Mucosa of gallbladder (tissue), 1 donor: ENCODE data around the gene CFC1. TPM values are rescaled to one million over a fixed set of nuclear protein-coding genes. Genes with fewer than 3 reads are reported as not detected.
"Not testable (repeated sequence)": the region's sequence is repeated elsewhere in the genome, so short reads cannot be mapped to it uniquely, and the experiment has no call there.

Source experiments
- DNase-seq: peaks from one replicate; pipeline ENCODE4 v3.0.0-alpha.2; 2020; ENCODE audit warnings: low spot score
- total RNA-seq: library from RNA; stranded (reverse); gene quantifications from one replicate; pipeline ENCODE4 v1.2.1, GENCODE V29; 2021
- donor health status: DM: no; HTN: no; CAD: no.

The CFC1 gene
- not detected for total RNA-seq

DNA sequence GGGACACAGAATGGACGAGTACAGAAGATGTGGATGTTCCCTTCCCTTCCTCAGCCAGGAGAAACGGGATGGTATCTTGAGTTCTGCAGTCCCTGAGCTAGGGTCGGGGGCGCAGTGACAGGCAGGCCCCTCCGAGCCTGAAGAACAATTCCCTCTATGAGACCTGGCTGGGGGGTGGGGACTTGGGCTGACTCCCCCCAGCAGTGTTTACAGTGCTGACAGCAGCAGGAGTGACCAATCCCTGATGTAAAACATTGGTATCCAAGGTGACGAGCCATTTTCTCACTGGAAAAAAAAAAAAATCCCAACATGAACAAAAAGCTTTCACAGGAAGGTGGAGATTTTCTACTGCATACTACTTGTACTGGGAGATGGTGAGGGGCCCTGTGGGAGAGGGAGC, at the start of gene CFC1:
Gene CFC1 (minus strand): TSS at position 183 of the 400 bp plus-strand sequence. CDS start 288 bp downstream, outside the sequence.
- DNase-seq, result not testable (repeated sequence)

DNA sequence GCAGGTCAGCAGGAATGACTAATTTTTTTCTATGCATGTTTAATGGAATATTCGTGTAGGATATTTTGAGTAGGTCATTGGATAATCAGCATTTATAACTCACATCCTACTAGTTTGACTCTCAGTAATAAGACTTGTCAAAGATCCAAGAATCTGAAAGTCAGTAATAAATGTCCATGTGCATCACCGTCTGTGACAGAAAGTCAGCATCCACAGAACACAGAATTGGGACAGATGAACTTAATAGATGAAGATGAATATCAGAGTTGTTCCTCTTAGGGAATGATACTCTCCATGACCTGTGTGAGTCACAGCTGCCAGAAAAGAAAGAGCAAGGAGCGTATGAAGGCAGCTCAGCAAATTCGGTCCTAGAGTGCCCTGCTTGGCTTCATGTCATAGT, 42.3 kb upstream of the CFC1 start:
- not testable (repeated sequence) for DNase-seq

DNA sequence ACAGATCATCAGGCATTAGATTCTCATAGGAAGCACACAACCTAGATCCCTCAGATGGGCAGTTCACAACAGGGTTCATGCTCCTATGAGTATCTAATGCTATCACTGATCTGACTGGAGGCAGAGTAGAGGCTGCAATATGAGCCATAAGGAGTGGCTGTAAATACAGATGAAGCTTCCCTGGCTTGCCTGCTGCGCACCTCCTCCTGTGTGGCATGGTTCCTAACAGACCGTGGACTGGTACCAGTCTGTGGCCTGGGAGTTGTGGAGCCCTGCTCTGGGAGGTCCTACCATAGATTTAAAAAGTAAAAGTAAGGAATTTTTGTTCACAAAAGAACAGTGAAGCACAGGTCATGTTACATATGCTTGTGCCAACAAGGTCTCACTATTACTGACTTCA, 39.6 kb upstream of the CFC1 start:
- not testable (repeated sequence) for DNase-seq

DNA sequence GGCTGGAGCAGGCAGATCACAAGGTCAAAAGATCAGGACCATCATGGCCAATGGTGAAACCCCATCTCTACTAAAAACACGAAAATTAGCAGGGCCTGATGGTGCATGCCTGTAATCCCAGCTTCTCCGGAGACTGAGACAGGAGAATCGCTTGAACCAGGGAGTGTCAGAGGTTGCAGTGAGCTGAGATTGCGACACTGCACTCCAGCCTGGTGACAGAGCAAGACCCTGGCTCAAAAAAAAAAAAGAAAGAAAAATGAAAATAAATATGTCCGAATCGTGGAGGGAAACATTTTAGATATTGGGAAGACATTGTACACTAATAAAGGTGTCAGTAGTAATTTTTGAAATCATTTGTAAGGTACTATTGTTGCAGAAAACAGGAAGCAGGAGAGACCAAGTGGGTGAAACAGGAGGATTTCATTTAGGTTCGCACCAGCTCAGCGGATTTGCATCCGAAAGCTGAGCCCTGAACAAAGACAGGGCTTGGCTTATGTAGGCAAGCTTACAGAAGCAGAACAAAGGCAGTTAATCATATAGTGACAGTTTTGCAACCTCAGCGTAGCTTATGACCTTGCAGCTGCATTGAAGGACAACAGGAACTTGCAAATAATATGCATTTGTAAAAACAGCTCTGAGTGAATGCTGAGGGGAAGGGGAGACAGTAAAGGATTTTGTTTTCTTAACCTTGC, 29.6 kb upstream of the CFC1 start:
- not testable (repeated sequence) for DNase-seq

GRCh38 chr2:130611140-130611539, 11.8 kb upstream of the CFC1 start, which contains the start of gene POTEJ:
Gene POTEJ, plus strand, starts transcription at chr2:130611440. Its CDS starts 93 bp downstream, at chr2:130611533.
- not testable (repeated sequence) for DNase-seq

- DNase-seq, result not testable (repeated sequence)
Observed at GRCh38 chr2:130610486-130610885, 11.1 kb upstream of the CFC1 start.

- not testable (repeated sequence) for DNase-seq
Observed at GRCh38 chr2:130609002-130609920, 9.9 kb upstream of the CFC1 start.

DNA sequence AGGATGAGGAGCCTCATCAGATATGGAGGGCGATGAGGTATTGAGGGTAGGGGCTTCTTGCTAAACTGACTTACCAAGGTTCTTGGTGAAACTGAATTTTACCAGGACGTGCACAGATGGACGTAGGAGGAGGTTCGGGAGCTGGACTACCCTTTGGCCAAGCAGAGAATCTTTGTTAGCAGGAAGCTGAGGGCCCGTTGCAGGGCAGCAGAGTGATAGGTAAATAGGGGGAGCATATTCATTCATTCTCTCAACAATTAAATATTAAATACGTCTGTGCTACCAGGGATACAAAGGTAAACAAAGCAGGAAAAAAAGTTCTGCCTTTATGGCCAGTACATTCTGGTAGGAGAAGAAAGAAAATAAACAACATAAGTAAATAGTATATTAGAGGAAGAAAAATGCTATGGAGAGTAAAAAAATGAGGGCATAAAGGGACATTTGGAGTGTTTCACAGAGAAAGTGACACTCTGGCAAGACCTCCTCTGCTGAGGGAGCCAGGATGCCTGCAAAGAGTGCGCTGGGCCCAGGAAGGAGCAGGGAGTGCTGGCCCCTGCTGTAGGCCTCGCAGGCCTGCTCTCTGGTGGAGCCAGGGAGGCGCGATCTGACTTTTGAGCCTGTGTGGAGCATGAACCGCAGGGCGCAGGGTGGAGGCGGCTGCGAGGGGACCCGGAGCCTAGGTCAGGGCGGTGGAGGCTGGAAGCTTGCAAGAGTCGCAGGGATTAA, 9.1 kb upstream of the CFC1 start:
- not testable (repeated sequence) for DNase-seq

DNA sequence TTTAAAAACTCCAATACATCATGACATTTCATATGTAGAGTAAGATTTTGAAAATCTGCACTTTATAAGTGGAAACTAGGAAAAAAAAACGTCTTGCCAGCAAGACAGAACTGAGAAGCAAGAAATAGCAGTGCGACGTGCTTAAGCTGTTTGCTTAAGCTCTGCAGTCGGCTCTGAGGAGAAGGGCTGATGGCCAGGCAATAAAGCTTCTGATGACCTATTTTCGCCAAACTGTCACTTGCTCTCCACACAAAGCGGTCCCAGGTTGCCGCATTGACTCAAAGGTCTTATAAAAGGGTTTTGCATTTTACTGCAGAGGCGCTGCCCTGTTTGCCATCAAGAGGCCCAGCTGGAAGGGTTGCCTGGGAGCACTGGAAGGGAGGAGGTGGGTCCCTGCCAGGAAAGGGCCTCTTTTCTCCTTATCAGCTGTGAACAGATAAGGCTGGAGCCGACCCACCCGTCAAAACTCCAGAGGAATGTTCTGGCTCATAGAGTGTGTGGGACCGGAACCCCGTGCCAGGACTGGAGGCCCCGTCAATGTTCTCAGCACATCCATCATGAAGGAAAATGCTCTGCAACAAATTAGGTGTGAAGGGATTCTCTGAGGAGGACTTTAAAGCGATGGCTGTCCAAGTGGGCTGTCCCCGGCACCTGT, 2.4 kb upstream of the CFC1 start:
- not testable (repeated sequence) for DNase-seq

GRCh38 chr2:130599926-130600325, 551 bp upstream of the CFC1 start:
- DNase-seq, result not testable (repeated sequence)

DNA sequence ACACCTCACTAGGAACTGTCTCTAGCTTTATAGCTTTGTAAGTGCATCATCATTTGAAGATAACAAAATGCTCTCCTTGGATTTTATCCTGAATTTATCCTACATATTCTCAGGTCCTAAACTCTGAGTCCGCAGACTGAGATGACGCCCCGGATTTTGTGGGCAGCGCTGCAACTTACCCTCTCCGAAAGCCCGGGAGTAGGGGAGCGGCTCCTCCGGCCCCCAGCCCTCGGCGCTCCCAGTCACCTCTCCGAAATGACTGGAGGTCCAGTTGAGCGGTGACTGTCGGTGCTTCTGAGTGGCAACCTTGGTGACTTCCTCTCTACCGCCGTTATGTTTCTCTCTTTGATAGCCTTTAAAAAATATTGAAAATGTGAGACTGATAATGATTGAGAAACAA, 912 bp downstream of the CFC1 start:
- not testable (repeated sequence) for DNase-seq

DNA sequence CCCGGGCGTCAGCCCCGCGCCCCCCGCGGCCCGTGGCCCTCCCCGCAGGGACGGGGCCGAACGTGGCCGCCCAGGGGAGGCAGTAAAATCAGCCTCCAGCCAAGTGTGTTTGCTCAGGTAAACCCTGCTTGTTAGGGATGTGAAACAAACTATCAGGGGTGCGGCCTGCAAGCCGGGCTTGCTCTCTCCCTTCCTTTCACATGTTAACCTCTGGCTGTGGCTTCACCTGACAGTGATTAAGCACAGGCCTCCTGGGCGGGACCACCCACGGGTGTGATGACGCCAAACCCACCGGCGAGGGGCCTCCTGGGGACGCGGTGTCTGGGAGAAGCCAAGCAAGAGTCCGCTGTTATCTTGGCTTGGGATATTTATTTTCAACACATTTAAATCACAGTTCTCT, 1.4 kb downstream of the CFC1 start:
- DNase-seq, result not testable (repeated sequence)

DNA sequence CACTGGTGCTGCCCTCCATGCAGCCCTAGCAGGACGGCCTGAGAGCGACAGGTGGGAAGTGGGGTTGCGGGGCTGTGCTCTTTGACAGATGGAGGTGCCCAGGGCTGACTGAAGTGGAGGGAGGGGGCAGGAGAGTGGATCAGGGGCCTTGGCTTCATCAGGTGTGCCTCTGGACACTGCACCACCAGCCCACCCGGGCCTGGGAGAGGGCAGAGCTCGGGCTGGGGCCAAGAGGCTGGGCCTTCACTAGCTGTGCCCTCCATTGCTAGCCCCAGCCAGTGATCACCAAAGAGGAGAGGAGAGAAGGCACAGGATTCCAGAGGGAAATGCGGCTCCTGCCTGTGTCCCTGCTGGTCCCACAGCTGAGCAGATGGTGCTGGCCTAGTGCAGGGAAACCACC, 2.6 kb downstream of the CFC1 start:
- not testable (repeated sequence) for DNase-seq

DNA sequence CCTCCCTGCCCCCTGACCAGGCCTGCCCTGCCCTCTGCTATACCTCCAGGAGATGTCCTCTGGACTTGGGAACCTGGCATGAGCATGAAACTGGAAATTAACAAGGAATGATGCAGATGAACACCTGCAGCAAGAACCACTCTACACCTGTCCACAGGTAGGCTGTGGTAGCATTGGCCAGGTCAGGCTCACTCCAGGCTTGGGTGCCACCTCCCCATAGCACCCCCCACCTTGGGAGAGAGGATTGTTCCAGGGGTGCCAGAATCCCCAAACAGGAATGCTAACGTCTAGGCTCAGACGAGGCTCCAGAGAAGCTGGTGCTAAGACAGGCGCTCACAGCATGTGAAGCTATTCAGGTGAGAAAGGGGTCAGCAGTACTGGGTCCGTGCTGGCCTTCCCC, 5.4 kb downstream of the CFC1 start:
- not testable (repeated sequence) for DNase-seq

DNA sequence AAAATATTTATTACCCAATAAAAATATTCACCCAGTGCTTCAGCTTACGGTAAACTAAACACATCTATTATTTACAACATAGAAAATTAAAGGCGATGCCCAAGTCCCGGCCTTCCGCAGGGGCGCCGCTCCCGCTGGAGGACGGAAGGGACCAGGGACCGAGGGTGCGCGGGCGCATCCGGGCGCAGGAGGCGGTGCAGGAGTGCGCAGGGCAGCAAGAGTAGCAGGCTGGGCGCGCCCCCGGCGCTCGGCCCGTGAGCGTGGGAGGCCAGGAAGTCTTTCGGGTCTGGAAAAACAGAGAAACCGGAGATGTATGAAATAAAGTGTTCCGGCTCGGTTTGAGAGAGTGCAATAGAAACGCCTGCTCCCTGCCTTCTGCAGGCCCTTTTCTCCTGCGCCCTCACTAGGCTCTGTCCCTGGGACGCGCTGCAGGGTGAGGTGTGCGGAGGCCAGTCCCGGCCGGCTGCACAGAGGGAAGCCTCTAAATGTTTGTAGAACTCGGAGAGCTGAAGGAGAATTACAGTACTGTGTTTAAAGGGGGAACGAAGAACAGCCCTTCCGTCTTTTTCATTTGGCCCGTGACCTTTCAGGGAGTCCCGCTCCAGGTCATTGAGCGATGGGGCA, 6.5 kb downstream of the CFC1 start:
- not testable (repeated sequence) for DNase-seq

DNA sequence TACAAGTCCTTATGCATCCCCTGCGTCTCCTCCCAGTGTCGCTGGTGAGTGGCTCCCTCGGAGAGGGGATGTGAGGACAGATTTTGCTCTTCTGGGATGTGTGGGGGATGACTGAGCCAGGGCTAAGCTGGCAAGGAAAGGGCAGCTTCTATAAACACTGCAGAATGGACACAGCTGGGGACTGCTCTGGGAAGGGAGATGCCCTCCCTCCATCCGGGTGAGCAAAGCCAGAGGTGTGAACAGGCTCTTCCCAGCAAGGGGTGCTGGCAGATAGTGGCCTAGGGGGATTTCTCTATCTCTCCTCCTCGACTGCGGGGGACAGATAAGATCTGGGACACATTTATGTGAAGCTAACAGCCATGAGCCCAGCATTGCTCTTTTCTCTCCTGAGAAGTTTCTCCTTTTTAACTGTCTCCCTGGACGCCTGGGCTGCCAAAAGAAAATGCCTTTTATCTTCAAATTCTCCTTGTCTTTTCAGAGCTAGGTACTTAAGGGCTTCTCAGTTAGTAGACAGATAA, 8.5 kb downstream of the CFC1 start:
- DNase-seq, result not testable (repeated sequence)

GRCh38 chr2:130590170-130590841, 9.1 kb downstream of the CFC1 start:
- not testable (repeated sequence) for DNase-seq

- not testable (repeated sequence) for DNase-seq
Observed at GRCh38 chr2:130588688-130589458, 10.5 kb downstream of the CFC1 start.

- not testable (repeated sequence) for DNase-seq
Observed at GRCh38 chr2:130584726-130585125, 14.6 kb downstream of the CFC1 start.
